HG03439 (cell line): ENCODE data around the gene OCIAD2.
"Not testable (repeated sequence)": the region's sequence is repeated elsewhere in the genome, so short reads cannot be mapped to it uniquely, and the experiment has no call there.

Experiments used
- ATAC-seq: cut with Tn5 transposase; IDR thresholded peaks from one replicate; pipeline ENCODE4 v1.9.1; 2021; ENCODE audit warnings: mild to moderate bottlenecking, moderate library complexity; ENCODE audit not compliant: unreplicated experiment

Gene OCIAD2

DNA sequence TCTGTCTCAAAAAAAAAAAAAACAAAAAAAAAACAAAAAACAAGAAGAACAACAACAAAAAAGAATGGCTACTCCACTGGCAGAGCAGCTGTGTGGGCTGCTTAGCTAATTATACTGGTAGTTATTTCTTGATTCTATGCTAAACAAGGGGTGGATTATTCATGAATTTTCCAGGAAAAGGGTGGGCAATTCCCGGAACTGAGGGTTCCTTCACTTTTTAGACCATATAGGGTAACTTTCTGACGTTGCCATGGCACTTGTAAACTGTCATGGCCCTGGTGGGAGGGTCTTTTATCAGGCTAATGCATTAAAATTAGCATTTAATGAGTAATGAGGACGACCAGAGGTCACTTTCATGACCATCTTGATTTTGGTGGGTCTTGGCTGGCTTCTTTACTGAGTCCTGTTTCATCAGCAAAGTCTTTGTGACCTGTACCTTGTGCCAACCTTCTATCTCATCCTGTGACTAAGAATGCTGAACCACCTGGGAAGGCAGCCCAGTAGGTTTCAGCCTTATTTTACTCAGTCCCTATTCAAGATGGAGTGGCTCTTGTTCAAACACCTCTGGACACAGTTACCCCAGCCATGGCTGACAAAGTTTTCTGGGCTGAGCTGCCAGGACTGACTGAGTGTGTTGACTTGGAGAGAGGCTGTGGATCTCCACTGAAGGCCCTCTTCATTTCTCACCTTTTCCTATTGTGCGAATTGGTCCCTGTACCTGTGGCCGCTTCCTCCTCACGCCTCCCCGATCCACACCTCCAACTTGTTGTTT is 1.3 kb upstream of the OCIAD2 start:
- ATAC-seq = no peak

GRCh38 chr4:48905363-48906015 is 1.1 kb downstream of the OCIAD2 start:
- ATAC-seq = no peak

DNA sequence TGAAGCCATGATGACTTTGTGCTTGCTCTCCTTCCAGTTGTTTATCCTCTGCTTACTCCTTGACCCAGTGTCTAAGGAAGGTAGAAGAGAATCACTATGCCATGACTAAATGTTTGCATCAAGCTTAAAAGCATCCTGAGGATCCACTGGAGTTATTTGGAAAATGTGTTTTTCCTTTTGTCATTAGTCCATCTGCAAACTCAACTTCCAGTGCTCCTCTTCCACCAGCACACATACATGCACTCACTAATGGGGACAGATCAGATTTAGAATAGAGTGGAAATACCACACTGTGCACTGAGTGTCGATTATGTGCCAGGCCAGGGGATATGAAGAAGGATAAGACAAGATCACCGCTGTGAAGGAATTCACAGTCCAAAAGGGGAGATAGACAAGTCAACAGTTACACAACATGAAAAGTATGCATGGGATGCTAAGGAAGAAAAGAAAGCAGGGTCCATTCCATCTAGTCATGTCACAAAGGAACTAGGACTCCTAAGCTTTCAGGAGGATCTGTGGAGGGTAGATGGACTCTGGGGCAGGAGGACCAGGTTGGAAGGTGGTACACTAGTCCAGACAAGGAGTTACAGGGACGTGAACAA is 1.9 kb downstream of the OCIAD2 start:
- no peak for ATAC-seq

GRCh38 chr4:48904101-48904500 is 2.5 kb downstream of the OCIAD2 start:
- ATAC-seq = no peak

GRCh38 chr4:48902266-48902665 is 4.3 kb downstream of the OCIAD2 start:
- ATAC-seq = no peak

DNA sequence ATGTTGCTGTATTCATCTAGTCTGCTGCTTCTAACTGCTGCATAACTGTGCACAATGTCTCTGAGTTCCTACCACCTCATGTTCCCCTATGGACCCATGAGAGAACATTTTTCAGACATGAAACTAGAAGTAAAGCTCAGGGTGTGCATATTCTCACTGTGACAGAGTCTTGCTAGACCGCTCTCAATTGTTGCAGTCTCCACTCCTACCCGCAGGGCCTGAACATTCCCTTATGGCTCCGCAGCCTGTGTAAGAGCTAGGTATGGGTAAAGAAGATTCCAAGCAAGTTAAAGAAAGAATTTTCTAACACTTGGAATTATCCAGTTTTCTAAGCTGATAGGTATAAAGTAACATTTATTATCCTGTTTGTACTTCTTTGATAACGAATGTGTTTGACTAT is 5.4 kb downstream of the OCIAD2 start:
- no peak for ATAC-seq

DNA sequence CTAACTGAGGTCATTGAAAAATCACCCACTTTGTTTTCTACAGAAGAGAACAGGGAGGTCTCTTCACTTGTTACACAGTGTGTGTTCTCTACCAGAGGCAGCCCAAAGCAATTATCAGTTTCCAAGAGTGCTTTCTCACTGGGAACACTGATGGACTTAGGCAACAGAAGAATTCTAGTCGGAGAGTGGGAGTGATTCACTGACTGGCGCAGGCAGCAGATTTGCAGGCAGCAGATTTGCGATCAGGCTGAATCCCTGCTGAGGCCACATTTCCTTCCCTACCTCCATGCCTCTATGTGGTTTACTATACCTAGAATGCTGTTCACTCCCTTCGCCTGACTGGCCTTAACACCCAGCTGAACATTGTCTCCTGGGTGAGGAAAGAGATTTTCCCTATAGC is 6.6 kb downstream of the OCIAD2 start:
- ATAC-seq = no peak

DNA sequence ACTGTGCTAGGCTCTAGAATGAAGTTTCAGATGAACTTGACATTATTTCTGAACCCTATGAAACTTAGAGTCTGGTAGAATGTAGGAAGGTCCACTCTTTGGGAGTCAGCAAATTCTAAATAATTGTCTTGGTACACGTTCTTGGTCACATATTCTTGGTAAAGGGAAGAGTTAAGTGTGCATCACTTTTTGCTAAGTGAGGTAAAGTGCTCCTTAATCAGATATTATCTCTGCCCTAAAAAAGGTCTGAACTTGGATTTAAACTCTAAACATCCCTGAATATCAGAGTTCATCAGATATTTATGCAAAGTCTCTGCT is 7.2 kb downstream of the OCIAD2 start:
- peak; percentile 16 for ATAC-seq

- peak; percentile 56 for ATAC-seq
Measured at GRCh38 chr4:48898733-48899431, 7.7 kb downstream of the OCIAD2 start.

GRCh38 chr4:48896845-48897244 is 9.7 kb downstream of the OCIAD2 start:
- ATAC-seq = no peak

GRCh38 chr4:48891028-48891619 is 15.4 kb downstream of the OCIAD2 start:
- ATAC-seq = no peak

GRCh38 chr4:48889750-48890149 is 16.8 kb downstream of the OCIAD2 start:
- ATAC-seq = not testable (repeated sequence)

- not testable (repeated sequence) for ATAC-seq
Measured at GRCh38 chr4:48881646-48882045, 24.9 kb downstream of the OCIAD2 start.

DNA sequence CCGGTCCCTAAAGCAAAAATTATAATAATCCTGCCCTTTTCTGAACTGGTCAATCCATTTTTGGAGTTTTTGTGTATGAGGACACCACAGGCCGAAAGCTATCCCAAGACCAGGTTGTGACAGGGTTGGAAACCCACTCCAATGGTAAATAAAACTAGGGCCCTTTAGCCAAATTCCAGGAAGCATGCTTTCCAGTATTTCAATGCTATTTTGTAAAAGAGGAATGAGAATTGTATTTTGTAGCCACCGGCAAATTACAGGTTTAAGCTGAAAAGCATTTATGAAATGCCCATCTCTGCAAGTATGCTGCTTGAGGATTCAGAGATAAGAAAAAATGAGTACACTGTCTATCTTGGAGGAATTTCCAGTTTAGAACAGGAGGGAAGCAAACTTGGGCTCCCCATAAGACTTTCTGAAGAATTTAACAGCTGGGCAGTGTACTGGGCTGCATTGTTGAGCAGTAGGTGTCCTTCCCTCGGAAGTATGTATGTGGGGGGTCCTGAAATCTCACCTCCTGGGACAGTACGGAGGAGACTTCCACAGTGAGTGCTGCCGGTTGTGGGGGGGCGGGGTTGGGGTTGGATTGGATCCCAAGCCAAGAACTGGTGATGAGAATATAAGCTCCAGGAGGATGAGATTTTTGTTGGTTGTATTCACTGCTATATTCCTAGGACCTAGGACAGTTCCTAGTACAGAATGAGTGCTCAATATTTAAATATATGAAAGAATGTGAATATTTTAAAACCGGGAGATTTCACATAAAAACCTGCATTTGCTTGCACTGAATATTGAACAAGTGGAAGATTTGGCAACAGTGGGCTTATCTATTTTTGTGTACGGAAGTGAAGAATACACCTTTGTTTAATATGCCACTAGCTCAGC is 26.8 kb downstream of the OCIAD2 start:
- ATAC-seq = no peak

DNA sequence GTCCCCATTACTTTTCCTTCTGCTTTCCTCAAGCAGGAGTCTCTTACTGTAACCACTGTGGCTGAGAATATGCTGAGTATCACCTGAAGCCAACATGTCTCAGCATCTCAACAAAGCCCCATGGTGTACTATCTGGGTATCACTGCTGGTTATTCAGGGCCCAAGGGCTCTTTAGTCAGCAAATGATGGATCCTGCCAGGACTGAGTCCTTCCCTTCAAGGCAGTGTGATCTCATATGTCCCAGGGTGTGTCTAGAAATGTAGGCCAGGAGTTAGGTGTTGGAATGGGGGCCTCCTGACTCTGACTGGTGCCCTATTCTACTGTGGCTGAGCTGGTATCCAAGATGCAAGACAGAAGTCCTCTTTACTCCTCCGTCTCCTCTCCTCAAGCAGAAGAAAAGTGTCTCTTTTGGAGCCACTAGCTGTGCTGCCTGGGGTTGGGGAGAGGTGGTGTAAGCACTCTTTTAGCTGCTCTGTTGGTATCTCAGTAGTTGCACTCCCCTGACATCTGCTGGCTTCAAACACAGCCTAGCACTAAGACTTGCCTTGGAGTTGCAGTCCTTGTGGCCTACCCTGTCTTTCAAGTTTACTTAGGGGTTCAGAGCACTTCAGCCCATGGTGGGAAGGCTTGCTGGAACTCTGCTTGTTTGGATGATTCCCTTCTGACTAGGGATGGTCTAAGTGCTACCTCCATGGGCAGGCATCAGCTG is 28.6 kb downstream of the OCIAD2 start:
- no peak for ATAC-seq

DNA sequence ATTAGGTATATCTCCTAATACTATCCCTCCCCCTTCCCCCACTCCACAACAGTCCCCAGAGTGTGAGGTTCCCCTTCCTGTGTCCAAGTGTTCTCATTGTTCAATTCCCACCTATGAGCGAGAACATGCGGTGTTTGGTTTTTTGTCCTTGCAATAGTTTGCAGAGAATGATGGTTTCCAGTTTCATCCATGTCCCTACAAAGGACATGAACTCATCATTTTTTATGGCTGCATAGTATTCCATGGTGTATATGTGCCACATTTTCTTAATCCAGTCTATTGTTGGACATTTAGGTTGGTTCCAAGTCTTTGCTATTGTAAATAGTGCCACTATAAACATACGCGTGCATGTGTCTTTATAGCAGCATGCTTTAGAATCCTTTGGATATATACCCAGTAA is 41.9 kb downstream of the OCIAD2 start:
- not testable (repeated sequence) for ATAC-seq

DNA sequence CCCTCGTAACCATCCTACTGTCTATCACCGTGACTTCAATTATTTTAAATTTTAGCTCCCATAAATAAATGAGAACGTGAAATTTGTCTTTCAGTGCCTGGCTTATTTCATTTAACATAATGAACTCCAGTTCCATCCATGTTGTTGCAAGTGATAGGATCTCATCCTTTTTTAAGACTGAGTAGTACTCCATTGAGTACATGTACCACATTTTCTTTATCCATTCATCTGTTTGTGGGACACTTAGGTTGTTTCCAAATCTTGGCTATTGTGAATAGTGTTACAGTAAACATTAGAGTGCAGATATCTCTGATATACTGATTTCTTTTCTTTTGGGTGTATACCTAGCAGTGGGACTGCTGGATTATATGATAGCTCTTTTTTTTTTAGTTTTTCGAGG is 42.8 kb downstream of the OCIAD2 start:
- no peak for ATAC-seq

GRCh38 chr4:48862661-48863060 is 43.9 kb downstream of the OCIAD2 start:
- ATAC-seq = no peak

GRCh38 chr4:48862038-48862437 is 44.5 kb downstream of the OCIAD2 start:
- ATAC-seq = no peak

DNA sequence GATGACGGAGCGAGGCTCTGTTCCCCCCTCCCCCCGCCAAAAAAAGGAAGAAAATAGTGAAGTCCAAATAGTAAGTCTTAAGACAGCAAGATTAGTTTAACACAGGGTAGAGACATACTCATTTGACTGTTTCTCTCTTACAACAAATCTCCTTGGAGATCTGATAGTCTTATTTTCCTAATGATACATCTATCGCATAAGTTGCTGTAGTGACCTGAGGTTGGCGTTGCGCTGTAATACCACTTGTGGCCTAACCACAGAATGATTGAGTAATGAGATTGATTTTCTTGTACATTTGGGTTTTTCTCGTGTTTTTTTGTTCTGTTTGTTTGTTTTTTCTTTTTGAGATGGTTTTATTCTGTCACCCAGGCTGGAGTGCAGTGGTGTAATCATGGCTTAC is 48.4 kb downstream of the OCIAD2 start:
- no peak for ATAC-seq
